GM12891 (cell line): ENCODE measurements around the gene ADGRV1.

Experiments
- PAX5 ChIP-seq: IDR thresholded peaks from 2 replicates; pipeline ENCODE4 v1.6.1; 2011; ENCODE audit warnings: low read length, moderate library complexity, mild to moderate bottlenecking; ENCODE audit not compliant: insufficient read depth, severe bottlenecking
- POLR2A ChIP-seq: IDR thresholded peaks from 2 replicates; pipeline ENCODE4 v1.6.1; 2011; ENCODE audit warnings: low read depth, low read length, control low read depth
- SPI1 ChIP-seq: IDR thresholded peaks from 2 replicates; pipeline ENCODE4 v1.6.1; 2011; ENCODE audit warnings: low read depth, low read length, control low read depth

GRCh38 chr5:90542827-90543519, 15.6 kb upstream of the ADGRV1 start:
- no peak for TF ChIP-seq SPI1
- TF ChIP-seq POLR2A, result no peak
- no peak for TF ChIP-seq PAX5
